IPS-NIHi11 (cell line): ENCODE measurements around the gene RET.

ENCODE experiments used
- DNase-seq: peaks from one replicate; pipeline ENCODE4 v3.0.0; 2012; ENCODE audit warnings: mixed read lengths, low spot score

The RET gene

DNA sequence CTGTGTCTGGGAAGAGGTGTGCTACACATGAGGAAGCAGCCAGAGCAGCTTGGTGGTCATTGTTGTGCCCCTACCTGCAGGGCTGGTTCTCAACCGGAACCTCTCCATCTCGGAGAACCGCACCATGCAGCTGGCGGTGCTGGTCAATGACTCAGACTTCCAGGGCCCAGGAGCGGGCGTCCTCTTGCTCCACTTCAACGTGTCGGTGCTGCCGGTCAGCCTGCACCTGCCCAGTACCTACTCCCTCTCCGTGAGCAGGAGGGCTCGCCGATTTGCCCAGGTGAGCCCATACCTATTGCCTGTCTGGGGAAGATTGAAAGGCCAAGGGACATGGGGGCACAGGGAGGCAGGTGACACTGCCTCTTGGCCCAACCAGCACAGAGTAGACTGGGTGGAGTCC lies 32.1 kb downstream of the RET start:
- no peak for DNase-seq

DNA sequence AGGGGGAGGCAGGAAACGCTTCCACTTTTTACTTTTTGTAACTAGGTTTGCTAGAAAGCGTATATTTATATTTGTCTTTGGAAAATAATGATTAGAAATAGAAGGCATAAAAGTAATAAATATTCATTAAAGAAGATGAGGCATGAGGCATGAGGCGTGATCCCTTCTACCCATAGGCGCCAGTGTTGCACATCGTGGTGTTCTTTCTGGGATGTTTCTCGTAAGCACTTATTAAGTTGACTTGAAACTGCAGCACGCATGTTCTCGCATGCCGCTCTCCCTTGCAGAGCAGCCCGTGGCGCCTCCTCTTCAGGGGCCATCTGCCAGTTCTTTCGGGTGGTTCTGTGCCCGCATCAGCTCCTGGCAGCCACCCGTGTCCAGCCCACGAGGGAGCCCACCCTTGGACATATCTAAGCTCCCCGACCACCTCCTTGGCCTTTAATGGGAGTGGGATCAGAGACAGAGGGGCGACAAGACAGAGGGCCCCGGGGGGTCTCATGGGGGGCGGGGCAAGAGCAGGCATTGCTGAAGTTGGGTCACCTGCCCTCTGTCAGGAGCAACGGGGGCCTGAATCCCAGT lies 32.9 kb downstream of the RET start:
- no peak for DNase-seq

DNA sequence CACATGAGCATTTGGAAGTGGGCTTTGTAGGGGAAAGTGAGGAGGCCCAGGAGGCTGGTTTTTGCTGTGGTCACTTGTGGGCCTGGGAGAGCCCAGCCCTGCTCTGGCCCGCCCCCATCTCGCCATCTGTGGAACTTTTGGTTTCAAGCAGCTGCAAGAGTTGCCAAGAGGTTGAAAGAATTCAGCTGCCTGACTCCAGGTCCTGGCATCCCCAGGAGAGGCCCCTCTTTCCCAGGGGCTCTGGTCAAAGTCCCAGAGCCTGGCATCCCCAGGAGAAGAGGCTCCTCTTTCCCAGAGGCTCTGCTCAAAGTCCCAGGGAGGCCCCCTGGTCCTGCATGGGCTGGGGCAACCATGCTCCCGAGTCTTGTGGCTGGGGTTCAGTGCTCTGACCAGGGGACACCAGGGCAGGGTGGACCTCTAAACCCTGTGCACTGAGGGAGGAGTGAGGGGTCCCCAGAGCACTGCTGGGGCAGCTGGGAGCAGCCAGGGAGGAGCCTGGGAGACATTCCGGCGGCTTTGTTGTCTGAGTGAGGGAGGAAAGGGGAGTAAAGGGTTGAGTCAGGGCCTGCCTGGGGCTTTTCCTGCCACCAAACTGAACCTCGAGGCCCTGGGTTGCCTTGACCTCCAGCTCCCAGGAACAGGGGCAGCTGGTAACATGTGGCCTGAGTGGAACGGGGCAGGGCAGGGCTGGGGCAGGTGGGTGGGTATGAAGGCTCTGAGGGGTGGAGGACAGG lies 33.6 kb downstream of the RET start:
- no peak for DNase-seq

DNA sequence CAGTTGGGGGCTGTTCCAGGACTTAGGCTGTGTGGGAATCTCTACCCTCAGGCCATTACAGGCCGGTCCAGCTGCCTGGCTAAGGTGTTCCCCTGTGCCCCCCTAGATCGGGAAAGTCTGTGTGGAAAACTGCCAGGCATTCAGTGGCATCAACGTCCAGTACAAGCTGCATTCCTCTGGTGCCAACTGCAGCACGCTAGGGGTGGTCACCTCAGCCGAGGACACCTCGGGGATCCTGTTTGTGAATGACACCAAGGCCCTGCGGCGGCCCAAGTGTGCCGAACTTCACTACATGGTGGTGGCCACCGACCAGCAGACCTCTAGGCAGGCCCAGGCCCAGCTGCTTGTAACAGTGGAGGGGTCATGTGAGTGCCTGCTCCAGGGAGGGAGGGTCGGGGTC lies 34.2 kb downstream of the RET start:
- DNase-seq: no peak

DNA sequence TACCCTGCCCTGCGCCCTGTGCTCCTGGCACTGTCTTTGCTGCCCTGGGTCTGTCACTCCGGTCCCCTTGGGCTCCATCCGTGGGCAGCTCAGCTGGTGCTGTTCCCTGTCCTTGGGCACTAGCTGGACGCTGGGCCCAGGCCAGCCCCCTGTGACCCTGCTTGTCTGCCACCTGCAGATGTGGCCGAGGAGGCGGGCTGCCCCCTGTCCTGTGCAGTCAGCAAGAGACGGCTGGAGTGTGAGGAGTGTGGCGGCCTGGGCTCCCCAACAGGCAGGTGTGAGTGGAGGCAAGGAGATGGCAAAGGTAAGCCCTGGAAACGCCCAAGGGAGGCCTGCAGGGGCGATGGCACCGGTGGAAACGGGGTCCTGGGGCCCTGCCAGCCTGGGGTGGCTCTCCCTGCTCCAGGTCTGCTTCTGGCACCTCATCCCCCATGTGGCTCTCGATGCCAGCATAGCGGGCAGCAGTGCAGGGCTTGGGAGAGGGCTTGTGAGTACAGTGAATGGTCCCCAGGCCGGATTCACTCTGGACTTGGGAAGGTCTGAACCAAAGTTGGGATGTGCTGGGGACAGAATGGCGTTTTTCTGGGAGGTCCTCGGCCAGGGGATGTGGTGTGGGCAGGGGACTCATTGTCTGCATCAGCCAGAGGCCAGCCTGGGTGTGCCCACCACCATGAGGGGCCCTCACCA lies 35.2 kb downstream of the RET start:
- DNase-seq: no peak

DNA sequence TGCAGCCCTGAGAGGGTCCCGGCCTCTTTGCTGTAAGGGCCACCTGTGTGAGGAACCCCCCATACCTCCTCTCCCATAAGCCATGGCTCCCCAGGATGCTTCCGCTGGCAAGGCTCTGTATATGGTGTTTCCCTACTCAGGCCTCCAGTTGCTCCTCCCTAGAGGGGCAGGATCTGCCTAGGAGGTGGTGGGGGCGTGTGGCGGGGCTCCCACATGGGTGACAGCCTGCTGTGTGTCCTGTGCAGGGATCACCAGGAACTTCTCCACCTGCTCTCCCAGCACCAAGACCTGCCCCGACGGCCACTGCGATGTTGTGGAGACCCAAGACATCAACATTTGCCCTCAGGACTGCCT lies 35.7 kb downstream of the RET start:
- no peak for DNase-seq

DNA sequence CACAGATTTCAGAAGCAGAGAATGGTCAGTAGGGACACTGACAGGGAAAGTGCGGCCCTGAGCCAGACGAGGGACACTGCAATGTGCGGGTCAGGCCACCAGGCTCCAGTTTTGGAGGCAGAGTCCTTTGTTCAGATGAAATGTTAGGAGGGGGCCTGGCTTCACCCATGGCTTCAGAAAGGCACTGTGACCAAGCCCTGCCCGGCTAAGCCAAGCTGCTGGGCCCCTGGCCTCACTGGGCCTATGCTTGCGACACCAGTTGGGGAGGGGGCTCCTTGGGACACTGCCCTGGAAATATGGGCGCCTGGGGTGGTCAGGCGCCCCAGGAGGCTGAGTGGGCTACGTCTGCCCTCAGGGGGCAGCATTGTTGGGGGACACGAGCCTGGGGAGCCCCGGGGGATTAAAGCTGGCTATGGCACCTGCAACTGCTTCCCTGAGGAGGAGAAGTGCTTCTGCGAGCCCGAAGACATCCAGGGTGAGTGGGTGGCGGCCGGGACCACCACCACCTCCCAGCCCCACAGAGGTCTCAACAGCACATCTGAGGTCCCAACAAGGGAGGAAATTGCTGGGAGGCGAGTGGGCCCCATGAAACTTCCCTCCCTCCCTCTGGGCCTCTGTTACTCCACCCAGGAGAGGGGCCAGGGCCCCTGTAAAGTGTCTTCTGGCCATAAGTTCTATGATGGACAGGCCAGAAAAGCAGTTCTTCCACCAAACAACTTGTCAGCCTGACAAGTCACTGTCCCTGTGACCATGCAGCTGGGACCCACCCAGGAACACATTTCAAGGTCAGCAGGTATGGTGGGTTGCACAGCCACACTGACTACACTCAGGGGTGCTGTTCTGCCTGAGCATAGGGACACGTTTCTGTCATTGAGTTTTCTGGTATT lies 36.6 kb downstream of the RET start:
- DNase-seq: no peak

DNA sequence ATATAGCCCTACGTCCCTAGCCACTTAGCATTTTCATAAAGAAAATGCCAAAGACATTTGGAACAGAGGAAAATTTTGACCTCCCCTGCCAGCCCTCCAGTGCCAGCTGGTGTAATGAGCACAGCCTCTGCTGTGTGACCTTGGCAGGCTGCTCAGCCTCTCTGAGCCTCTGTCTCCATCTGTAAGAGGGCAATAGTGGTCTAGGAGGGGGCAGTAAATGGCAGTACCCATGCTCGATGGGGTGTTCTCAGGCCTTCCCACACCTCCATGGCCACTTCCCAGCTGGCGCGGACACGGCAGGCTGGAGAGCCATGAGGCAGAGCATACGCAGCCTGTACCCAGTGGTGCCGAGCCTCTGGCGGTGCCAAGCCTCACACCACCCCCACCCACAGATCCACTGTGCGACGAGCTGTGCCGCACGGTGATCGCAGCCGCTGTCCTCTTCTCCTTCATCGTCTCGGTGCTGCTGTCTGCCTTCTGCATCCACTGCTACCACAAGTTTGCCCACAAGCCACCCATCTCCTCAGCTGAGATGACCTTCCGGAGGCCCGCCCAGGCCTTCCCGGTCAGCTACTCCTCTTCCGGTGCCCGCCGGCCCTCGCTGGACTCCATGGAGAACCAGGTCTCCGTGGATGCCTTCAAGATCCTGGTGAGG lies 37.3 kb downstream of the RET start:
- no peak for DNase-seq

DNA sequence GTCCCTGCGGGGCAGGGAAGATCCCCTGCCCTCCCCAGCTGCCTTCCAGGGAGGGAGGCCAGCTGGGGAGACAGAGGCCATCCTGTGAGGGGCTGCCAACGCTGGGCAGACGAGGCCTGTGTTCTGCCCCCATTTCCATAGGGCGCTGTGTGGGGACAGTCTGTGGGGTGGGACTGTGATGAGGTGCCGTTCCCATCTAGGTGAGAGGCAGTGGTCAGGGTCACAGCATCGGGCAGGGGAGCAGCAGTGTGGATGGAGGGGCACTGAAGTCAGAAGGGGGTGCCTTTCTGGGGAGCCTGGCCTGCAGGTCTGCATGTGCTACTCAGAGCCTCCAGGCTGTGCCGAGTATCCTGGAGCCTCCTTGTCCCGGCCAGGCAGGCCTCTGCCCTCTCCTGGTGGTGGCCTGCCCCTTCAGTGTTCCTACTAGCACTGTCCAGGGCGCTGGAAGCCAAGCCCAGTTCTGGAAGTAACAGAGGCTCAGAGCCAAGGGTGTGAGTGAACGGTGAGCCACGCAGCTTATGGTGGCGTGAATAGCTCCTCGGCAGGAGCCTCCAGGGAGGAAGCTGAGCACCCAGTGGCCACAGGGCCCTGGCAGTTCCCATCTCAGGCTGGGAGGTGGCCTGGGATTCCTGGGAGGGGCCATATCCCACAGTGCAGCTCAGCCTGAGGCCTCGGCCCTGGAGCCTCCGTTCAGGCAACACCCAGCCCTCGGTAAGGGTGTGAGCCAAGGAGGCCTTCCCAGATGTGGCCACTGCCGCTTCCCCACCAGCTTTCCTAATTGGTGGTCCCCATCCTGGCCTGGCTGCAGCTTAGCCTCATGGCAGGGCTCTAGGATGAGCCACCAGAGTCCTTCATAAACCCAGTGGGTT lies 38.1 kb downstream of the RET start:
- no peak for DNase-seq

DNA sequence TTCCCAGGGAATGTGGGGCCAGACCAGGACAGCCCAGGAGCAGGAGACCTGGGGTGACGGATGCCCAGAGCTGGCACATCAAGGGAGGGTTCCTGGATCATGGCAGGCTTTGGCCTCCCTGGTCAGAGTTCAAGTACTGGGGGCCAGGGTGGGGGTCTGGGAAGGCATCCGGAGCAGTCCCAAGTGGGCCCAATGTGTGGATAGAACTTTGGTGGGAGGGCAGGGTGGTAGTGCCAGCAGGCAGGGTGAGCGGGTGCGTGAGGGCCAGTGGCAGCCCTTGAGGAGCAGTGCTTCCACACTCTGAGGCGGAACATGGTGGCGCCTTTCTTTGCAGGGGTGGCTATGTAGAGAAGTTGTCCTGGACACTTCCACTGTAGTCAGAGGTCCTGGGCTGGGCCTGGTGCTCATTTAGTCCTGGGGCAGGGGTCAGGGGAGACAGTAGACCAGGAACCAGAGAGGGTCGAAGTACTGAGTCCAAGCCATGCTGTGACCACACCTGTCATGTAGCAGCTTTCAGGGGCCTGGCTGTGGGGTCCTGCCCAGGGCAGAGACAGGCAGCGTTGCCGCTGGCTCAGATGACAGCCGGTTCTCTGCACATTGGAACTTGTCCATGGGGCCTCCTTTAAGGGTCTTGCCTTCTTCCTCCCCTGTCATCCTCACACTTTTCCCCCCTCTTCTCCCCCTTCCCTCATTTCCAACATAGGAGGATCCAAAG lies 39.2 kb downstream of the RET start:
- DNase-seq: no peak

DNA sequence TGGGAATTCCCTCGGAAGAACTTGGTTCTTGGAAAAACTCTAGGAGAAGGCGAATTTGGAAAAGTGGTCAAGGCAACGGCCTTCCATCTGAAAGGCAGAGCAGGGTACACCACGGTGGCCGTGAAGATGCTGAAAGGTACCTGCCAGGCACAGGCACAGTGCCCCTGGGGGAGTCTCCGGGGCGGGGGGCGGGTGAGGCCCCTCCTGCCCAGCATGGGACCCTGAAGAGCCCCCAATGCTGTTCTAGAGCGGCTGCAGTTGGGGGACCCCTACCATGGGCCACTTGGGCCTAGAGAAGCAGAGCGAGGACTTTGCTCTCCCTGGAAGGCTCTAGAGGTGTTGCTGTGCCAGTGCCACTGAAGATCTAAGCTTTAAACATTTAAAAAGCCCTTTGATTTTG lies 39.7 kb downstream of the RET start:
- DNase-seq: no peak

DNA sequence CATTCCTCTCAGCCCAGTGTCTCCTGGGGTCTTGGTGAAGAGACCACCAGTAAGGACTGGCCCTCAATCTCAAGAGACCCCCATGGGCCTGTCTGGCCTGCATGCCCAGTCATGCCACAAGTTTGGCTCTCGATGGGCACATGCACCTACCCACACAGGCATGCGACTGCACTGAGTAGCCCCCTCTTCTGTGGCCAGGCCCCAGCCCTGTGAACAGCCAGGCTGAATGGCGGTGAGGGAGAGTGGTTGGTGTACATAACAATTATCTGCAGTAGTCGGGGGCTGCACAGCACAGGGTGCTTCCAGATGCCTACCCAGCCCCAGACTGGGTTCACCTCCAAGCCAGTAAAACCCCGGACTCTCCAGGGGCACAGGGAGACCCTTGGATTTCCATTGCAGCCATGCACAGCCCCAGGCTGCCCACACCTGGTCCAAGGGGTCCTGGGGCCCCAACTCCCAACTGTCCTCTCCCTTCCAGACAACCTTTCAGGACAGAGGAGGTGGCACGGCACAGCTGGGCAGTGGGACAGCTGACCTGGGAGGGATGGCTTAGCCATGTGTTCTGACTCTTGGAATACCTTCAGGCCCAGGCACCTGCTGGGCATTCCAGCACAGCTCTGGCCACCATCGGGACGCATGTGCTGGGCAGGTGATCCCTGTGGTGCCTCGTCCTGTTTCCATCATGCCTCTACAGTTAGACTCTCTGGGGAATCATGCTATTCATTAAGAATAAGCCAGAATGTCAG lies 40.3 kb downstream of the RET start:
- DNase-seq: no peak

DNA sequence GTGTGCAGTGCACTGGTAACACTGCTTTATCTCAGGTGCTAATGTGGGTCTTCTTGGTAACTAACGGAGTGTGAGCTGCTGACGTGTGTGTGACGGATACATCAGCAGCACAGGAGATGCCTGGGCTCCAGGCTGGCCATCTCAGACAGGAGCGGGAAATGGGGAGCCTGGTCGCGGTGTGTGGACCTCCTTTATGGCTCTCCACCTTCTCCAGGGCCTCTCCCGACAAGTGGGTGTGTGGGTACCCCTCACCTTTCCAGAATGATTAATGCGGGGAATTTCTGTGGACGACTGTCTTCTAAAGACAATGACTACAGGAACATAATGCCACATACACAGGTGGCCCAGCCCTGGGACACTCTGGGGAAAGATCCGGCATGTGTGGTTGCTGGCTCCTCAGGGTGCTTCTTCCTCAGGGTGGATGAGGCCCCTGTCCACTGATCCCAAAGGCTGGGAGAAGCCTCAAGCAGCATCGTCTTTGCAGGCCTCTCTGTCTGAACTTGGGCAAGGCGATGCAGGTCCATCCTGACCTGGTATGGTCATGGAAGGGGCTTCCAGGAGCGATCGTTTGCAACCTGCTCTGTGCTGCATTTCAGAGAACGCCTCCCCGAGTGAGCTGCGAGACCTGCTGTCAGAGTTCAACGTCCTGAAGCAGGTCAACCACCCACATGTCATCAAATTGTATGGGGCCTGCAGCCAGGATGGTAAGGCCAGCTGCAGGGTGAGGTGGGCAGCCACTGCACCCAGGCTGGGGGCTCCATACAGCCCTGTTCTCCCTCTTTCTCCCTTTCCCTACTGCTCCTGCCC lies 41.1 kb downstream of the RET start:
- DNase-seq: no peak

DNA sequence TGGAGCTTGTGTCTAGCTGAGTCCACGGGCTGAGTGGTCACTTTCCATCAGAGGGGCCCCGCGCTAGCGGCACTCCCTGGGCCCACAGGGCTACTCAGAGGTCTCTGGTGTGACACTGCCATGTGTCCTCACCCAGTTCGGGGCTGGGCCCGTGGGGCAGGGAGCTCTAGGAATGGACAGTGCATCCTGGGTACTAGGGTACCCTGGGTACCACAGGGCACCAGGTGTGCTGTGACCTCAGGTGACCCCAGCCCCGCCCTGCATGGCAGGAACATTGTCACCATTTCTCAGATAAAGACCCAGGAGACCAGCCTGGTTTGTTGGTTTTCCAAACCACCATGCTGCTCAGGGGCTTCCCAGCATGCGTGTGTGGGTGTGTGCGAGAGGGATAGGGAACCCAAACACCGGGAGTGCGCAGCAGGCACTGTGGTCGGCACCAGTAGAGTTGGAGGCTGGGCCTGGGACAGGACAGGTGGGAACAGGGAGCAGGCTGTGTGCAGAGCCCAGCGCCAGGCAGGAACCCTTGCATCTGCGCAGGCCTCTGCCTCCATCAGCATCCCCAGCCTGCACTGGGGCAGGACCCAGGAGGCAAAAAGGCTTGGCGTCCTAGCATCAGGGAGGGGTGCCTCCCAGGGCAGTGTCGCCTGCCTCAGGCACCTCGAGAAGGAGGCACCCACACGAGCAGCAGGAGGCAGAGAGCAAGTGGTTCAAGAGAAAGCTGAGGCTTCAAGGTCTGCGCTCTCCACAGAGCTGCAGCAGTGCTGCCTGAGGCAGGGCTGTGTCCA lies 42.0 kb downstream of the RET start:
- no peak for DNase-seq

DNA sequence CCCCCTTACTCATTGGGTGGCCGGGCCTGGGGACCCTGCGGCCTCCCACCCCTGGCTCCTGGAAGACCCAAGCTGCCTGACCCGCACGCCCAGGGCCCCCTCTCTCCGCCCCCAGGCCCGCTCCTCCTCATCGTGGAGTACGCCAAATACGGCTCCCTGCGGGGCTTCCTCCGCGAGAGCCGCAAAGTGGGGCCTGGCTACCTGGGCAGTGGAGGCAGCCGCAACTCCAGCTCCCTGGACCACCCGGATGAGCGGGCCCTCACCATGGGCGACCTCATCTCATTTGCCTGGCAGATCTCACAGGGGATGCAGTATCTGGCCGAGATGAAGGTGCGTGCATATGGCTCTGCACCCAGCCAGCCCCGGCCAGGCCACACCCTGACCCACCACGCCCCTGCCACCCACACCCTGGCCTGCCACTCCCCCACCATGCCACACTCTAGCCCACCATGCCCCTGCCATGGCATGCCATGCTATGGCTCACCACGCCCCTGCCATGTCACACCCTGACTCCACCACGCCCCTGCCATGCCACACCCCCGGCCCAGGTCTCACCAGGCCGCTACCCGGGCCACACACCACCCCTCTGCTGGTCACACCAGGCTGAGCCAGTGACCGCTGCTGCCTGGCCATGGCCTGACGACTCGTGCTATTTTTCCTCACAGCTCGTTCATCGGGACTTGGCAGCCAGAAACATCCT lies 42.7 kb downstream of the RET start:
- no peak for DNase-seq

DNA sequence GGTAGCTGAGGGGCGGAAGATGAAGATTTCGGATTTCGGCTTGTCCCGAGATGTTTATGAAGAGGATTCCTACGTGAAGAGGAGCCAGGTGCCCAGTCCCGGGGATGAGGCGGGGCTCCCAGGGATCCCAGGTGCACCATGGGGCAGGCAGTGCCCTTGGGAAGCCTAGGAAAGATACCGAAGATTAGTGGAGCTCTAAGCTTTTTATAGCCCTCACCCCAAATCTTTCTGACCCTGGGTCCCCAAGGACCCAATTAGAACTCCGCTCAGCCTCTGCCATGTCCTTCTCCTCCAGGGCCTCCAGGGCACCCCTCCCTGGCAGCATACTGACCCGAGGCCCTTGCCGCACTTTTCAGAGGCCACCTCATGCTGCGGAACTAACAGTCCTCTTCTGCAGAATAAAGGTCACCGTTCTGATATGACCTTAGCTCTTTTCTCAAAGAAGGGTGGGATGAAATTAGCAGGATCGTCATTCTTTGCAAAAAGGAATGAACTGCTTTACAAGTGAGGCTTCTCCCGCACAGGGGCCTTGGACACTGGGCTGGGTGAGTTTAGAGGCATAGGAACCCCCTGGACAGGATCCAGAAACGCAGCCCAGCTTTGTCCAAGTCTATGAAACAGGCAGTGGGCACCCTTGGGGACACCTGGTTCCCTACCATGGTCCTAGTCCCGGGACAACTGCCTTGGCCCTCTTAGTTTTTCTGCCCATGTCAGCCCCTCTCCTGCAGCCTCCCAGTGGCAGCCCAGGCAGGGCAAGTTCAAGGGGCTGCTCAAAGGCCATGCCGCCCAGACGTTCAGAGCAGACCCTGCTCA lies 43.5 kb downstream of the RET start:
- DNase-seq: no peak

DNA sequence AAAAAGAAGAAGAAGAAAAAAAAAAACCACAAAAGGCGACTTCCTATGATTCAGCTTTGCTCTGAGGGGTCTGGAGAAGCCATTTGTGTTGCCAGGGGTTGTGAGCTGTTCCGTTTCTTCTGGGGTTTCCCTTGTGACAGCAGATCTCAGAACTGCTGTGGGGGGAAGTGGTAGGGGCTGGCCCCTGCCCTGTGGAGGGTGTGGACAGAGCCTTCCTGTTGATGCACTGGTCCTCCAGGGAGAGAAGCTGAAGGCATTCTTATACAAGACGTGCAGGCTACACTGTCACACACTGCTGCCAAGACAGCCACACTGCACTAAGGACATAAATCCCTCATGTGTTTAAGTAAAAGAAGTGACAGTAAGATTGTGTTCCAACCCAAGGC lies 44.1 kb downstream of the RET start:
- DNase-seq: no peak
